ENCODE measurements around the gene AKAP13.

The AKAP13 gene

DNA sequence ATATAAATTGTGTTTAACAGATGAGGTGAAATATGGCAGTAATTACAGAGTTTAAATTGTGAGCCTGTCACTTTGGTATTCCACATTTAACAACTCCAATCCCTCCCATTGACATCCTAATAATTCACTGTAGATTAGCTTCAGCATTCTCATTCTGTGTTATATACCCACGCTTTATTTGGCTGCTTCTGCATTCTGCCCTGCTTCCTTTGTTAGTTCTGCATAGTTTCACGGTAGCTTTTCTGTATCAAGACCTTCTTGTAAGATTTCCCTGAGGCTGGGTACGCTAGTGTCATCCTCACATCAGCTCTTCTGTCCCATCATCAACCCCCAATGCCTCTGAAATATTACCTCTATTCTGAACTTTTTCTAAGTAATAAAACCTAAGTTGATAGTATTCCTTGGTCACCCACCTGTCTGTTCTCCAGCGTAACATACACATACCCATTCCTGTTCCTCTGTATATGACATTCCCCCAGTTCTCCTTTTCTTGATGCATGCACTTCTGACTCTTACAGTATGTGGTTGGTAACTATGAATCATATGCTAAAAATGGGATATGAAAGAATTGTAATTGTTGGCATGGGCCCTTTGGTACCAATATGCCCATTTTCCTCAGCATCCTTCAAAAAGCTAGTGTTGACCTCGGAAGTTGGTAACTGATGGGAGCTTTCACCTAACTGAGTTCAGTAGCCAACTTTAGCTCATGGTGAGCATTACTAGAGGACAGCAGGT is 243.1 kb downstream of the AKAP13 start:
- H3K36me3 Mint-ChIP-seq, result peaks cover 28% of the 10 kb centered on the region
- H3K4me1 Mint-ChIP-seq, result peaks cover 46% of the 10 kb centered on the region
- peak overlapping the region; percentile 43 for H3K27ac Mint-ChIP-seq
- no peaks in the 10 kb centered on the region for H3K27me3 Mint-ChIP-seq
- peak; percentile 83 for ATAC-seq
- H3K4me3 Mint-ChIP-seq, result peak overlapping the region; percentile 12
- no peaks in the 10 kb centered on the region for H3K9me3 Mint-ChIP-seq

- H3K27ac Mint-ChIP-seq, result peak overlapping the region; percentile 43
- peaks cover 34% of the 10 kb centered on the region for H3K36me3 Mint-ChIP-seq
- ATAC-seq, result no peak
- no peak overlapping the region for H3K4me3 Mint-ChIP-seq
- no peaks in the 10 kb centered on the region for H3K27me3 Mint-ChIP-seq
- H3K9me3 Mint-ChIP-seq, result no peaks in the 10 kb centered on the region
- H3K4me1 Mint-ChIP-seq, result peaks cover 52% of the 10 kb centered on the region
Observed at GRCh38 chr15:85624291-85624801, 243.9 kb downstream of the AKAP13 start.

DNA sequence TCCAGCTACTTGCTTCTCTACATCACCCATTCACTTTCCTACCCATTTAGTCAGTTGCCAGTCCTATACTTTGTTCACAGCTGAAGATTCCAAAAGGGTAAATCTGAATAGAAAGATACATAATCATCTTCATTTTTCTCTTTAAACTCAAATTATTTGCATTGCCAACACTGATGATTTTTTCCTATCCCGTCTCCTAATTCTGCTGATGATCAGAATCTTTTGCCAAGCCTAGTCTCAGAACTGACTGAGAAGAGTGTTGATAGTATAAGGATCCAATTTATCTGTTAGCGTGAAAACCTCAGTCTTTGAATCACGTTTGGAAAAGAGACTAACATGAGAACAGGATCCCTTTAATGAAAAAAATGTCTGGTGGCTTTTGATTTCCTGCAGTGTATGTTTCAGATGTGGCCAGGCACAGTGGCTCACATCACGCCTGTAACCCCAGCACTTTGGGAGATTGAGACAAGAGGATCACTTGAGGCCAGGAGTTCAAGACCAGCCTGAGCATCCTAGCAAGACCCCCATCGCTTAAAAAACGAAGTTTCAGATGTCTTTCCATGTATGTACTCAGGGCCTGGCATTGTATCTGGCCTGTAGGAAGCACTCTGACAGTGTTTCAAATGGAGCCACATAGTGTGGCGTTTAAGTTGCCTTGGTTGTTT is 244.9 kb downstream of the AKAP13 start:
- Mint-ChIP-seq H3K27me3 (no peaks in the 10 kb centered on the region), H3K36me3 (peaks cover 40% of the 10 kb centered on the region), H3K4me1 (peaks cover 58% of the 10 kb centered on the region), H3K4me3 (no peak overlapping the region), H3K27ac (peak overlapping the region; percentile 43), H3K9me3 (no peaks in the 10 kb centered on the region)
- no peak for ATAC-seq

DNA sequence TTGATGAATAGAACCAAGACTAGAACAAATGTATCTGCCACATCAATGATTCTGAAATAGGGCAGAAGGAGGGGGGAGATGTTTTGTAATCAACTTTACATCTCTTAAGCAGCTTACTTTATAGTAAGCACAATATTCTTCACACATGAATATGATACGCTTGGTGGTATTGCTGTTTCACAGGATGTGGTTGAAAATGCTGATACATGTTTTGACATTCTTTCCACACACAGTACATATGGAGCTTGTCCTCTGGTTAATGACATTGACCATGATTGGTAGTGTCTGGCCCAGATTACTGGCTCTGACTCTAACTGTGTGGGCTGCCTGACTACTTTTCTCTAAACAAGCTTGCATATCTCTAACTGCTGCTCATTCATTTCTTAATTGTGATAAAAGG is 245.5 kb downstream of the AKAP13 start:
- Mint-ChIP-seq H3K27ac (peak overlapping the region; percentile 43), H3K4me1 (peaks cover 61% of the 10 kb centered on the region), H3K4me3 (no peak overlapping the region), H3K36me3 (peaks cover 41% of the 10 kb centered on the region), H3K27me3 (no peaks in the 10 kb centered on the region), H3K9me3 (no peaks in the 10 kb centered on the region)
- peak; percentile 45 for ATAC-seq

GRCh38 chr15:85627213-85627935 is 247.0 kb downstream of the AKAP13 start:
- H3K4me3 Mint-ChIP-seq, result no peak overlapping the region
- H3K27me3 Mint-ChIP-seq, result no peaks in the 10 kb centered on the region
- H3K27ac Mint-ChIP-seq, result no peak overlapping the region
- peaks cover 41% of the 10 kb centered on the region for H3K36me3 Mint-ChIP-seq
- H3K4me1 Mint-ChIP-seq, result peaks cover 54% of the 10 kb centered on the region
- no peaks in the 10 kb centered on the region for H3K9me3 Mint-ChIP-seq
- no peak for ATAC-seq

DNA sequence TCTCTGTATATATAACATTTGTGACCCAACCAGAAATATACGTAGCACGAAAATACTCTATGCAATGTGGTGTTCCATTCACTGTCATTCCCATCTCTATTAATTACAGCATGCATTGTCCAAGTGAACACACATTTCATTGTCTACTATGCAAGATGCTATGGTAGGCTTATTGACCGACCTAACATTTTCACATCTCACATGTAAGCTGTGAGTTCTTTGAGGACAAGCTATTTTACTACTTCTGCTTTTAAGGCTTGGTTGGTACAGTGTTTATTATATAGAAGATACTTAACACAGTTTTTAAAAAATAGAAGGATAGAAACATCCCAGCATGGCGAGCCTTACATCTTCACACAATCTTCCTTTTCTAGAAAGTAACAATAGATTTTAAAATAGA is 249.9 kb downstream of the AKAP13 start:
- no peak for ATAC-seq
- no peaks in the 10 kb centered on the region for H3K9me3 Mint-ChIP-seq
- no peaks in the 10 kb centered on the region for H3K27me3 Mint-ChIP-seq
- no peak overlapping the region for H3K4me3 Mint-ChIP-seq
- H3K36me3 Mint-ChIP-seq, result peaks cover 39% of the 10 kb centered on the region
- peaks cover 34% of the 10 kb centered on the region for H3K4me1 Mint-ChIP-seq
- H3K27ac Mint-ChIP-seq, result peak overlapping the region; percentile 72

DNA sequence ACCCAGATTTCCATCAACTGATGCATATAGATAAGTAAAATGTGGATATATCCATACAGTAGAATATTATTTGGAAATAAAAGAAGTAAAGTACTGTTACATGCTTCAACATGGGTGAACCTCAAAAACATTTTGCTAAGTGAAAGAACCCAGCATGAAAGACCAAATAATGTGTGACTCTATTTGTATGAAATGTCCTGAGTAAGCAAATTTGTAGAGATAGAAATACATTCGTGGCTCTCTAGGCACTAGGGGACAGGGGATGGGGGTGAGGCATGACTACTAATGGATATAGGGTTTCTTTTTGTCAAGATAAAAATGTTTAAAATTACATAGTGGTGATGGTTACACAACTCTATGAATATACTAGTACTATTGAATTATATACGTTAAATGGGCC is 250.6 kb downstream of the AKAP13 start:
- peaks cover 32% of the 10 kb centered on the region for H3K4me1 Mint-ChIP-seq
- H3K27ac Mint-ChIP-seq, result no peak overlapping the region
- H3K9me3 Mint-ChIP-seq, result no peaks in the 10 kb centered on the region

DNA sequence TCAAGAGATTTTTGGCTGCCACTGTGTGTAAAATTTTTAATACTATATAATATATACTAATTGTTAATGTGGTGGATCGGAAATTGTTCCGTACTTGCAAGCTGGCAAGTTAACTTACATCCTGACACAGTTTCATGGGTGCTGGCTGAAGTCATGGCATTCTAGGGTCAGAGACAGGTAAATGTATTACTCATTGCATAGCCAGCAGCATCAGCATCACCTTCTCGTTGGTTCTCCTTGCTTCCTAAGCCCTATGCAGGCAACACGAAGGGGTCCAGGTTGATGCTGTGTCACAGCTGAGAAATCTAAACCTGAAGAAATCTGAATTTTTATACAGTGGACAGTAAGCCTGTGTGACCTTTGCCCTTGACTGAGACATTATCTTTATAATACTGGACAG is 251.6 kb downstream of the AKAP13 start:
- no peak overlapping the region for H3K27ac Mint-ChIP-seq
- no peaks in the 10 kb centered on the region for H3K27me3 Mint-ChIP-seq
- H3K36me3 Mint-ChIP-seq, result peaks cover 33% of the 10 kb centered on the region
- H3K4me3 Mint-ChIP-seq, result no peak overlapping the region
- no peaks in the 10 kb centered on the region for H3K9me3 Mint-ChIP-seq
- ATAC-seq, result no peak
- peaks cover 35% of the 10 kb centered on the region for H3K4me1 Mint-ChIP-seq

More for the DNA sequence above, 250.6 kb downstream of the AKAP13 start:
- Mint-ChIP-seq H3K27me3 (no peaks in the 10 kb centered on the region), H3K4me3 (no peak overlapping the region), H3K36me3 (peaks cover 32% of the 10 kb centered on the region)
- ATAC-seq, result no peak

- H3K4me1 Mint-ChIP-seq, result peaks cover 41% of the 10 kb centered on the region
- no peak overlapping the region for H3K4me3 Mint-ChIP-seq
- ATAC-seq, result no peak
- no peaks in the 10 kb centered on the region for H3K9me3 Mint-ChIP-seq
- H3K27me3 Mint-ChIP-seq, result no peaks in the 10 kb centered on the region
- H3K27ac Mint-ChIP-seq, result no peak overlapping the region
- peaks cover 29% of the 10 kb centered on the region for H3K36me3 Mint-ChIP-seq
Observed at GRCh38 chr15:85633859-85634258, 253.5 kb downstream of the AKAP13 start.

DNA sequence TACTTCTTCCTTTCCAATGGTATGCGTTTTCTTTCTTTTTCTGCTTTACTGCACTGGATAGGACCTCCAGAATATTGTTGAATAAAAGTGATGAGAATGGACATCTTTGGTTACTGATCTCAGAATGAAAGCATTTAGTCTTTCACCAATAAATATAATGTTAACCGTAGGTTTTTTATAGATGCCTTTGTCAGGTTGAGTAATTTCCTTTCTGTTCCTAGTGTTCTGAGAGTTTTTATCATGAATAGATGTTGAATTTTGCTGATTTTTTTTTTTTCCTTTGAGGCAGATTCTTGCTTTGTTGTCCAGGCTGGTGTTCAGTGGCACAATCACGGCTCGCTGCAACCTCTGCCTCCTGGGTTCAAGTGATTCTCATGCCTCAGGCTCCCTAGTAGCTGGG is 255.9 kb downstream of the AKAP13 start:
- H3K27me3 Mint-ChIP-seq, result no peaks in the 10 kb centered on the region
- H3K9me3 Mint-ChIP-seq, result no peaks in the 10 kb centered on the region
- no peak for ATAC-seq
- no peak overlapping the region for H3K27ac Mint-ChIP-seq
- peaks cover 34% of the 10 kb centered on the region for H3K4me1 Mint-ChIP-seq
- H3K36me3 Mint-ChIP-seq, result peaks cover 24% of the 10 kb centered on the region
- no peak overlapping the region for H3K4me3 Mint-ChIP-seq

- peak overlapping the region; percentile 40 for H3K27ac Mint-ChIP-seq
- H3K27me3 Mint-ChIP-seq, result no peaks in the 10 kb centered on the region
- no peak for ATAC-seq
- H3K9me3 Mint-ChIP-seq, result no peaks in the 10 kb centered on the region
- peaks cover 47% of the 10 kb centered on the region for H3K4me1 Mint-ChIP-seq
- no peak overlapping the region for H3K4me3 Mint-ChIP-seq
- peaks cover 37% of the 10 kb centered on the region for H3K36me3 Mint-ChIP-seq
Observed at GRCh38 chr15:85639752-85640381, 259.5 kb downstream of the AKAP13 start.

DNA sequence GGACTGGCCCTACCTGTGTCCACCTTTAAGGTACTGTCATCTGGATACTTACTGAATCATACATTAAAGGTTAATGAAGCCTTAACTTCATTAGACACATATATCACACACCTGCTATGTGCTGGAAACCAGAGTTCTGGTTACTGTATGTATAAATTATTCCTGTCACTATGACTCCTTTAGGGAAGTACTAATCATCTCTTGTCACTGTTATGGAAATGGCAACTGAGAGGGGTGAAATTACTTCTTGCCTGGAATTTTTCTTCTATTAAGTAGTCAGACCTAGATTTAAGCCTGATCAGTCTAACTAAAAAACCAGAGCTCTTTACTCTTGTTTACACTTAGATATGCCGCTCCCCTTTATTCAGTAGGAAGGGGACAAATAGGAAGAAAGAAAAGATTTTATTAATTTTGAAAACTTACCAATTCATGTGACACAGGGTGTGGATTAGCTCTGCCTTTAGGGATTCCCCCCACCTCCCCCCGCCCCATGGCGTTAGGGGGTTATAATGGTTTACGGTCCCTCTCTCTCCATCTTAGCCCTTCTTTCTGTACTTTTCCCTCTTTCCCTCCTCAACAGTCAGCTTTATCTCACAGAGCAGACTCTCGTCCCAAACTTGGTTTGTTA is 261.8 kb downstream of the AKAP13 start:
- Mint-ChIP-seq H3K27ac (peak overlapping the region; percentile 47), H3K9me3 (no peaks in the 10 kb centered on the region), H3K36me3 (peaks cover 47% of the 10 kb centered on the region), H3K4me3 (no peak overlapping the region), H3K4me1 (peaks cover 53% of the 10 kb centered on the region), H3K27me3 (no peaks in the 10 kb centered on the region)
- no peak for ATAC-seq

GRCh38 chr15:85642693-85643066 is 262.3 kb downstream of the AKAP13 start:
- Mint-ChIP-seq H3K9me3 (no peaks in the 10 kb centered on the region), H3K4me3 (no peak overlapping the region), H3K27me3 (no peaks in the 10 kb centered on the region), H3K36me3 (peaks cover 50% of the 10 kb centered on the region), H3K27ac (peak overlapping the region; percentile 47), H3K4me1 (peaks cover 48% of the 10 kb centered on the region)
- no peak for ATAC-seq

GRCh38 chr15:85646538-85647091 is 266.2 kb downstream of the AKAP13 start:
- Mint-ChIP-seq H3K27ac (peak overlapping the region; percentile 79), H3K4me3 (no peak overlapping the region), H3K9me3 (no peaks in the 10 kb centered on the region), H3K4me1 (peaks cover 55% of the 10 kb centered on the region), H3K27me3 (no peaks in the 10 kb centered on the region), H3K36me3 (peaks cover 50% of the 10 kb centered on the region)
- ATAC-seq, result peak; percentile 84

Measured in stimulated activated memory B cell treated with anti-CD40 and anti-IgM and Interleukin-4, amounts not matched to agents 10 μg/mL and 1 μg/mL and 100 μg/mL, for 72 hours (primary cell).